ENCODE results near the gene EPN1. TPM values are rescaled to one million over a fixed set of nuclear protein-coding genes. Genes with fewer than 3 reads are reported as not detected.

The EPN1 gene
- total and polyA plus RNA-seq, 2 of the 8 experiments (the other 6 are each of a cell fraction or from before 2014, with no cell fraction given): 49.6 to 200 TPM

- Histone ChIP-seq H3K4me2 (ENCODE audit: insufficient read depth in 1 of 2, low read depth in 2 of 2, low read length in 2 of 2) (peak within 1 kb of the TSS; percentile 81 to 94), H3K27me3 (replicated peaks in 1 of 4; ENCODE audit: control insufficient read depth in 3 of 4, extremely low read depth in 1 of 4, insufficient read depth in 3 of 4, low read length in 3 of 4) (no peaks in the 10 kb centered on the region), H2BK15ac (ENCODE audit: low read length) (peak within 1 kb of the TSS; percentile 10; the same call in 1 of the 2 replicates), H3K23ac (ENCODE audit: insufficient read length) (no peak within 1 kb of the TSS), H4K20me1 (replicated peaks in 1 of 2; ENCODE audit: control insufficient read depth in 1 of 2, insufficient read depth in 2 of 2, low read length in 2 of 2) (peaks cover 19 to 20% of the 10 kb centered on the region in 2 experiments), H3K9ac (replicated peaks in 1 of 4; ENCODE audit: extremely low read depth in 1 of 4, low read depth in 3 of 4, low read length in 3 of 4) (peak within 1 kb of the TSS; percentile 98 to 100 (median 99)), H2BK120ac (replicated peaks; ENCODE audit: low read depth, low read length) (peak within 1 kb of the TSS; percentile 11), H4K8ac (ENCODE audit: extremely low read depth, insufficient read depth, low read length) (peak within 1 kb of the TSS; percentile 99), H2AFZ (ENCODE audit: low read length) (peak within 1 kb of the TSS; percentile 99), H3K18ac (ENCODE audit: extremely low read depth, low read length) (peak within 1 kb of the TSS; percentile 100), H3K79me1 (ENCODE audit: low read depth, low read length) (peaks cover 5% of the 10 kb centered on the region; the same call in 1 of the 2 replicates), H2BK20ac (ENCODE audit: low read length) (0 out of 2 replicates have a peak within 1 kb of the TSS, but pooled peaks have one; percentile 13), H3K4me1 (replicated peaks in 1 of 4; ENCODE audit: control insufficient read depth in 3 of 4, insufficient read depth in 4 of 4, low read length in 3 of 4) (peaks cover 3 to 18% (median 10%) of the 10 kb centered on the region in 4 experiments; a peak in 6 of 7 replicates), H3K36me3 (ENCODE audit: control insufficient read depth in 2 of 4, insufficient read depth in 4 of 4, low read length in 3 of 4) (peaks cover 2 to 9% (median 4%) of the 10 kb centered on the region in 4 experiments; a peak in 3 of 8 replicates), H3K56ac (replicated peaks; ENCODE audit: insufficient read length, low read depth, low read length) (peak within 1 kb of the TSS; percentile 94), H2BK12ac (ENCODE audit: low read depth, low read length) (peak within 1 kb of the TSS; percentile 98), H3K79me2 (ENCODE audit: control insufficient read depth in 1 of 2, insufficient read depth in 2 of 2, low read length in 2 of 2) (peaks cover 44 to 47% of the 10 kb centered on the region in 2 experiments), H3K14ac (ENCODE audit: insufficient read length) (peak within 1 kb of the TSS; percentile 62), H3K23me2 (ENCODE audit: low read depth, low read length) (peaks cover 13% of the 10 kb centered on the region), H3K4me3 (ENCODE audit: extremely low read depth in 1 of 4, insufficient read depth in 2 of 4, low read depth in 3 of 4, low read length in 4 of 4) (peak within 1 kb of the TSS; percentile 84 to 93 (median 92)), H4K5ac (ENCODE audit: insufficient read length, low read depth, low read length) (peak within 1 kb of the TSS; percentile 96), H3K4ac (replicated peaks; ENCODE audit: insufficient read length, low read depth, low read length) (peak within 1 kb of the TSS; percentile 36), H4K91ac (replicated peaks; ENCODE audit: insufficient read length, low read length) (peak within 1 kb of the TSS; percentile 98), H2AK5ac (ENCODE audit: low read depth, low read length) (peak within 1 kb of the TSS; percentile 96), H3K9me3 (ENCODE audit: insufficient read depth in 2 of 2, low read depth in 1 of 2, low read length in 1 of 2) (no peaks in the 10 kb centered on the region), H3K27ac (ENCODE audit: low read depth, low read length) (peak within 1 kb of the TSS; percentile 98), H2BK5ac (ENCODE audit: low read depth, low read length) (peak within 1 kb of the TSS; percentile 100)
- no peak for FAIRE-seq
- peak in 1 of 2 experiments; percentile 97 for DNase-seq (ENCODE audit: low read depth in 1 of 2, low spot score in 2 of 2)
- CTCF ChIA-PET (ENCODE audit: partially characterized antibody): interaction anchor here (0.6 to 1.0 kb wide), 16 partner anchors 13 to 653 kb away, joined by 3 to 10 read pairs (median 3); no protein-coding TSS in a partner anchor
- POLR2A ChIA-PET (ENCODE audit: partially characterized antibody): interaction anchor here (0.6 to 2.8 kb wide), 19 partner anchors 9 to 514 kb away, joined by 3 to 16 read pairs (median 5); partner anchors contain the start of genes EPN1, FIZ1, TMEM238 and ZNF524
- 1% methylated on average over 34 of the region's 95 CpGs; no CpG with 5 or more reads in 1 of the 2 experiments for WGBS, 2 experiments (ENCODE audit: extremely low coverage in 1 of 2, insufficient coverage in 1 of 2, insufficient read length in 1 of 2, insufficient replicate concordance in 2 of 2, low coverage in 1 of 2, low lambda C conversion rate in 2 of 2, missing lambda C conversion rate in 1 of 2)
- TF ChIP-seq KDM1A (IDR thresholded peaks at IDR 0.05; ENCODE audit: borderline replicate concordance, low read length): no peak
- no peak for TF ChIP-seq EGR1 (IDR thresholded peaks at IDR 0.05; ENCODE audit: borderline replicate concordance, low read depth, low read length)
- TF ChIP-seq RFX5 (IDR thresholded peaks at IDR 0.05; ENCODE audit: borderline replicate concordance, low read depth, low read length): no peak
- TF ChIP-seq BACH1 (IDR thresholded peaks at IDR 0.05; ENCODE audit: low read length): no peak
- no peak for TF ChIP-seq ZNF274 (IDR thresholded peaks at IDR 0.05; ENCODE audit: borderline replicate concordance, extremely low read depth, low read length)
- peak; percentile 66 to 89 for TF ChIP-seq POLR2A (IDR thresholded peaks at IDR 0.05; ENCODE audit: control extremely low read depth in 1 of 2, low read depth in 2 of 2, low read length in 2 of 2)
- no peak for TF ChIP-seq BCL11A (IDR thresholded peaks at IDR 0.05; ENCODE audit: low read depth in 2 of 2, low read length in 2 of 2)
- peak; percentile 67 for TF ChIP-seq TAF1 (IDR thresholded peaks at IDR 0.05; ENCODE audit: low read depth, low read length)
- no peak for TF ChIP-seq ATF2 (IDR thresholded peaks at IDR 0.05; ENCODE audit: low read length)
- no peak for TF ChIP-seq TEAD4 (IDR thresholded peaks at IDR 0.05; ENCODE audit: low read depth, low read length)
Observed at GRCh38 chr19:55654868-55655647, 20.0 kb upstream of the EPN1 start, which contains the start of gene U2AF2. Gene U2AF2, plus strand, starts transcription at chr19:55655035. Its CDS starts 70 bp downstream, at chr19:55655105.

All from H1 (cell line).